GM18511 (cell line): ENCODE measurements around the gene EFNB3.

Experiments
- ATAC-seq: cut with Tn5 transposase; IDR thresholded peaks from one replicate; pipeline ENCODE4 v1.9.1; 2021; ENCODE audit warnings: mild to moderate bottlenecking, moderate library complexity; ENCODE audit not compliant: unreplicated experiment

EFNB3 gene

GRCh38 chr17:7704601-7705268 is at the start of gene EFNB3:
Gene EFNB3, plus strand, starts transcription at chr17:7705202. Its CDS starts 397 bp downstream, at chr17:7705599.
- no peak for ATAC-seq

GRCh38 chr17:7655541-7655840 is 49.5 kb upstream of the EFNB3 start:
- ATAC-seq, result no peak

GRCh38 chr17:7656958-7657609 is 47.9 kb upstream of the EFNB3 start:
- no peak for ATAC-seq

- ATAC-seq, result no peak
Measured at GRCh38 chr17:7667656-7668406, 37.2 kb upstream of the EFNB3 start.

GRCh38 chr17:7668482-7668881 is 36.5 kb upstream of the EFNB3 start:
- ATAC-seq, result no peak

- no peak for ATAC-seq
Measured at GRCh38 chr17:7673239-7673638, 31.8 kb upstream of the EFNB3 start.

GRCh38 chr17:7674934-7675333 is 30.1 kb upstream of the EFNB3 start:
- ATAC-seq, result no peak

GRCh38 chr17:7676533-7676932 is 28.5 kb upstream of the EFNB3 start:
- ATAC-seq, result no peak

- no peak for ATAC-seq
Measured at GRCh38 chr17:7677388-7678067, 27.5 kb upstream of the EFNB3 start.

GRCh38 chr17:7684851-7685532 is 20.0 kb upstream of the EFNB3 start:
- ATAC-seq, result no peak

GRCh38 chr17:7685533-7686221 is 19.3 kb upstream of the EFNB3 start:
- peak; percentile 57 for ATAC-seq

- peak; percentile 51 for ATAC-seq
Measured at GRCh38 chr17:7686222-7687071, 18.6 kb upstream of the EFNB3 start.

GRCh38 chr17:7687072-7687907 is 17.7 kb upstream of the EFNB3 start, which contains the start of gene TP53:
Gene TP53, minus strand, starts transcription at chr17:7687490. Its CDS starts 10,896 bp downstream, at chr17:7676594.
- ATAC-seq, result no peak

- ATAC-seq, result peak; percentile 73
Measured at GRCh38 chr17:7687908-7688807, 16.8 kb upstream of the EFNB3 start, which contains the start of gene WRAP53. Gene WRAP53, plus strand, starts transcription at chr17:7688477. Its CDS starts 172 bp downstream, at chr17:7688649.

- no peak for ATAC-seq
Measured at GRCh38 chr17:7688808-7689316, 16.1 kb upstream of the EFNB3 start.

GRCh38 chr17:7695586-7695985 is 9.4 kb upstream of the EFNB3 start:
- ATAC-seq, result no peak
